K562 (cell line): ENCODE measurements around the gene NFATC1. TPM values are rescaled to one million over a fixed set of nuclear protein-coding genes. Genes with fewer than 3 reads are reported as not detected.

Experiments used
- ATAC-seq: fragments of 200-7000 bp; cut with Tn5 transposase; 3 replicates; pipeline ENCODE4 v1.9.1; 2020; ENCODE audit warnings: moderate library complexity
- BruUV-seq: library from RNA; stranded (reverse); fragments of 400-500 nt; replicated peaks from 2 replicates; lab custom pipeline; 2021; lab: Mats Ljungman, UMichigan
- CTCF ChIA-PET: fragments of 300-600 bp; formaldehyde crosslinking; extraction: SDS; loops from one replicate; lab custom pipeline; 2021; ENCODE audit warnings: low intra/inter-chr PET ratio; lab: Yijun Ruan, JAX
- POLR2A ChIA-PET: fragments of 300-600, 350-650 bp; sonication (Branson Sonifier 250); formaldehyde crosslinking; extraction: SDS; loops from one replicate; lab custom pipeline; 2021; ENCODE audit warnings: antibody characterized with exemption, inconsistent platforms; lab: Yijun Ruan, JAX
- DNase-seq, 4 experiments: peaks; one replicate each; pipeline versions ENCODE4 v3.0.0 to v3.0.0-alpha.2; 2011 to 2018; ENCODE audit warnings: low spot score in 3 of 4, mixed read lengths in 3 of 4; ENCODE audit errors: extremely low read depth in 1 of 4
- FAIRE-seq: peaks from 2 replicates; lab custom pipeline; 2011; peaks lifted over from hg19 to GRCh38; lab: Jason Lieb, UNC
- H2AFZ ChIP-seq: 2 replicates; pipeline ENCODE4 v1.6.0; 2011; ENCODE audit warnings: low read depth, low read length, control low read depth, inconsistent platforms
- H3K27ac ChIP-seq: fragments of 200-600 bp; 3 replicates; pipeline ENCODE4 v1.8.0; 2011; ENCODE audit warnings: low read depth, mild to moderate bottlenecking, control low read depth, inconsistent platforms, low read length, moderate library complexity, mixed read lengths; ENCODE audit errors: extremely low read depth
- H3K27me3 ChIP-seq, 2 experiments: fragments of 300-600 bp in 1 of 2; 2 replicates in 1 of 2; 3 replicates in 1 of 2; pipeline versions ENCODE4 v1.6.0 to v1.8.0; 2011; ENCODE audit warnings: inconsistent platforms in 2 of 2, low read length in 2 of 2, mild to moderate bottlenecking in 1 of 2, mixed read lengths in 1 of 2, moderate library complexity in 1 of 2; ENCODE audit not compliant: control insufficient read depth in 2 of 2, insufficient read depth in 2 of 2
- H3K36me3 ChIP-seq: fragments of 300-600 bp; 3 replicates; pipeline ENCODE4 v1.8.0; 2011; ENCODE audit warnings: mild to moderate bottlenecking, low read length, inconsistent platforms; ENCODE audit not compliant: control insufficient read depth, insufficient read depth
- H3K4me1 ChIP-seq, 2 experiments: fragments of 200-600 bp in 1 of 2; replicated peaks in 1 of 2; 2 replicates in 1 of 2; 3 replicates in 1 of 2; pipeline versions ENCODE4 v1.5.1 to v1.8.0; 2011; ENCODE audit warnings: inconsistent platforms in 2 of 2, low read length in 2 of 2, mild to moderate bottlenecking in 1 of 2, mixed read lengths in 1 of 2, moderate library complexity in 1 of 2; ENCODE audit not compliant: control insufficient read depth in 2 of 2, insufficient read depth in 2 of 2
- H3K4me2 ChIP-seq: 2 replicates; pipeline ENCODE4 v1.6.1; 2011; ENCODE audit warnings: low read length, control low read depth, inconsistent platforms, mixed read lengths; ENCODE audit not compliant: insufficient read depth
- H3K4me3 ChIP-seq: fragments of 200-600 bp; sonication (generic), shearing (Covaris generic); 2 replicates; pipeline ENCODE4 v1.5.1; 2016; ENCODE audit warnings: control low read depth, inconsistent platforms
- H3K79me2 ChIP-seq: fragments of 200-600 bp; 3 replicates; pipeline ENCODE4 v1.8.0; 2011; ENCODE audit warnings: low read length, inconsistent platforms; ENCODE audit not compliant: control insufficient read depth, insufficient read depth
- H3K9ac ChIP-seq, 2 experiments: 2 replicates each; pipeline versions ENCODE4 v1.6.0 to v1.6.1; 2011; ENCODE audit warnings: low read depth in 2 of 2, low read length in 2 of 2, control low read depth in 1 of 2, inconsistent platforms in 1 of 2, mild to moderate bottlenecking in 1 of 2, mixed read lengths in 1 of 2; ENCODE audit not compliant: insufficient read depth in 1 of 2
- H3K9me1 ChIP-seq: one replicate; pipeline ENCODE4 v1.6.0; 2011; ENCODE audit warnings: inconsistent platforms, mild to moderate bottlenecking, low read length, moderate library complexity; ENCODE audit not compliant: control insufficient read depth, insufficient read depth
- H3K9me3 ChIP-seq: replicated peaks from 2 replicates; pipeline ENCODE4 v1.5.1; 2011; ENCODE audit warnings: low read depth, low read length, inconsistent platforms; ENCODE audit not compliant: control insufficient read depth, insufficient read depth
- H4K20me1 ChIP-seq: replicated peaks from 2 replicates; pipeline ENCODE4 v1.6.1; 2011; ENCODE audit warnings: low read length, inconsistent platforms, mixed read lengths; ENCODE audit not compliant: control insufficient read depth, insufficient read depth
- ARID1B ChIP-seq: fragments of 450-650 bp; IDR thresholded peaks from 2 replicates; pipeline ENCODE4 v1.6.1; 2016; ENCODE audit warnings: antibody characterized with exemption, mild to moderate bottlenecking, inconsistent platforms
- BCLAF1 ChIP-seq, 2 experiments: fragments of 450-650 bp in 1 of 2; IDR thresholded peaks; 2 replicates each; pipeline ENCODE4 v1.6.1; 2011 to 2017; ENCODE audit warnings: low read depth in 2 of 2, antibody characterized with exemption in 1 of 2, borderline replicate concordance in 1 of 2, low read length in 1 of 2, mild to moderate bottlenecking in 1 of 2, mixed read lengths in 1 of 2; ENCODE audit not compliant: control insufficient read depth in 1 of 2
- E2F3 ChIP-seq: fragments of 250-450 bp; sonication (Bioruptor Pico); IDR thresholded peaks from 2 replicates; pipeline ENCODE4 v1.4.0; 2020; ENCODE audit warnings: mild to moderate bottlenecking
- HNRNPUL1 ChIP-seq: fragments of 200-400 bp; formaldehyde crosslinking; IDR thresholded peaks from 2 replicates; pipeline ENCODE4 v1.6.1; 2017; ENCODE audit warnings: low read length
- KAT8 ChIP-seq: fragments of 450-650 bp; IDR thresholded peaks from 2 replicates; pipeline ENCODE4 v1.6.1; 2016; ENCODE audit warnings: low read depth, mild to moderate bottlenecking
- KDM4B ChIP-seq, 2 experiments: fragments of 450-650 bp in 1 of 2; sonication (generic) in 1 of 2; IDR thresholded peaks; 2 replicates each; pipeline ENCODE4 v1.6.1; 2016 to 2017; ENCODE audit warnings: borderline replicate concordance in 2 of 2, antibody characterized with exemption in 1 of 2, low read depth in 1 of 2, mild to moderate bottlenecking in 1 of 2
- KLF10 ChIP-seq: fragments of 250-450 bp; sonication (Bioruptor Pico); IDR thresholded peaks from 2 replicates; pipeline ENCODE4 v1.6.1; 2021; ENCODE audit warnings: matching md5 sums
- NELFE ChIP-seq: IDR thresholded peaks from 2 replicates; pipeline ENCODE4 v1.6.1; 2011; ENCODE audit warnings: mild to moderate bottlenecking; ENCODE audit not compliant: insufficient read depth, insufficient read length
- PURB ChIP-seq: sonication (generic); formaldehyde crosslinking; IDR thresholded peaks from 2 replicates; pipeline ENCODE4 v1.9.0; 2021; ENCODE audit warnings: low read depth, mild to moderate bottlenecking, missing genetic modification reagents
- SETDB1 ChIP-seq: IDR thresholded peaks from one replicate; pipeline ENCODE4 v1.6.1; 2012; ENCODE audit warnings: low read length, control low read depth, inconsistent platforms
- TRIM24 ChIP-seq, 2 experiments: fragments of 450-650 bp; IDR thresholded peaks; 2 replicates each; pipeline ENCODE4 v1.6.1; 2016
- ZBTB17 ChIP-seq: fragments of 450-650 bp; formaldehyde crosslinking; IDR thresholded peaks from 2 replicates; pipeline ENCODE4 v1.4.0; 2020; ENCODE audit warnings: mild to moderate bottlenecking
- ZFP91 ChIP-seq: sonication (generic); formaldehyde crosslinking; IDR thresholded peaks from 2 replicates; pipeline ENCODE4 v1.8.0; 2022; ENCODE audit warnings: mild to moderate bottlenecking, missing genetic modification reagents
- ZNF551 ChIP-seq: fragments of 250-450 bp; sonication (Bioruptor Pico); IDR thresholded peaks from 2 replicates; pipeline ENCODE4 v1.5.0; 2021; ENCODE audit warnings: mild to moderate bottlenecking, moderate library complexity
- WGBS: fragments of 100-300 bp; shearing (Covaris generic); methylation state at CpG from one replicate; pipeline ENCODE4 v1.1.6; 2016; ENCODE audit warnings: low coverage, mixed read lengths; ENCODE audit not compliant: insufficient coverage; ENCODE audit errors: missing lambda C conversion rate; 5-methylcytosine and 5-hydroxymethylcytosine counted together
- in situ Hi-C: fragments of 300-500 bp; cut with MboI; formaldehyde crosslinking; loops from 4 replicates; pipeline ENCODE4 v1.15.0; 2018; ENCODE audit warnings: inconsistent platforms, mixed read lengths
- intact Hi-C: fragments of 100-400 bp; cut with micrococcal nuclease; formaldehyde crosslinking; loops from 2 replicates; pipeline ENCODE4 v1.14.2; 2022
- polyA plus RNA-seq, 8 experiments: library from polyadenylated mRNA; depleted of rRNA in 4 of 8; stranded (reverse) in 5 of 8; unstranded in 3 of 8; fragments of >200 nt; fragmentation: Nextera tagmentation in 2 of 8; fragmentation: Illumina TruSeq in 1 of 8; extraction: Ambion mirVana in 2 of 8; extraction: Trizol in 1 of 8; gene quantifications; 2 replicates each; pipeline versions ENCODE4 v1.2.1 to v1.2.3, GENCODE V29; 2011 to 2014; ENCODE audit warnings: inconsistent platforms in 1 of 8, missing spikeins in 1 of 8
- total RNA-seq, 7 experiments: library from RNA; depleted of rRNA in 6 of 7; stranded (reverse); fragments of >200 nt in 6 of 7; fragmentation: Illumina TruSeq in 2 of 7; extraction: Trizol in 2 of 7; gene quantifications; 2 replicates each; pipeline versions ENCODE4 v1.2.1 to v1.2.3, GENCODE V29; 2011 to 2021; ENCODE audit warnings: low replicate concordance in 1 of 7

Gene NFATC1
- total and polyA plus RNA-seq, 9 of the 15 experiments (the other 6 are each of a cell fraction or from before 2014, with no cell fraction given): 1.1 to 16.4 (median 2.5) TPM

GRCh38 chr18:79432376-79433120 lies 36.8 kb downstream of the NFATC1 start:
- Histone ChIP-seq H3K9me3 (no peaks in the 10 kb centered on the region), H4K20me1 (0 out of 2 replicates have a peak, but pooled peaks cover 2% of the 10 kb centered on the region), H3K36me3 (peaks cover 5% of the 10 kb centered on the region; the same call in 1 of the 3 replicates), H3K9me1 (no peaks in the 10 kb centered on the region), H3K9ac (no peak overlapping the region), H3K4me2 (no peak overlapping the region), H3K79me2 (peaks cover 6% of the 10 kb centered on the region; the same call in 2 of the 3 replicates), H2AFZ (no peak overlapping the region), H3K4me3 (no peak overlapping the region), H3K27ac (no peak overlapping the region), H3K27me3 (no peaks in the 10 kb centered on the region), H3K4me1 (peaks cover 7 to 32% of the 10 kb centered on the region in 2 experiments; a peak in 4 of 5 replicates)
- ChIA-PET CTCF (no interaction called here), POLR2A (no interaction called here)
- DNase-seq: no peak
- intact Hi-C loops: no loop called here
- WGBS: 94% methylated on average over 16 of the region's 33 CpGs
- in situ Hi-C loops: no loop called here
- no TSS peak for BruUV-seq
- no peak for ATAC-seq
- FAIRE-seq: no peak
- TF ChIP-seq KDM4B (IDR thresholded peaks at IDR 0.05; ENCODE audit: borderline replicate concordance in 2 of 2, low read depth in 1 of 2) (no peak), NELFE (no peak), BCLAF1 (IDR thresholded peaks at IDR 0.05; ENCODE audit: borderline replicate concordance in 1 of 2, control insufficient read depth in 1 of 2, low read depth in 2 of 2, low read length in 1 of 2) (no peak), ZFP91 (no peak), ZNF551 (no peak), KAT8 (no peak), SETDB1 (no peak), TRIM24 (IDR thresholded peaks at IDR 0.05) (no peak), HNRNPUL1 (no peak), E2F3 (CRISPR knock-in tag) (no peak), PURB (CRISPR knock-in tag) (no peak), ZBTB17 (CRISPR knock-in tag) (no peak), ARID1B (no peak), KLF10 (no peak)
